Measurements from ENCODE around the gene RPN2.

DNA sequence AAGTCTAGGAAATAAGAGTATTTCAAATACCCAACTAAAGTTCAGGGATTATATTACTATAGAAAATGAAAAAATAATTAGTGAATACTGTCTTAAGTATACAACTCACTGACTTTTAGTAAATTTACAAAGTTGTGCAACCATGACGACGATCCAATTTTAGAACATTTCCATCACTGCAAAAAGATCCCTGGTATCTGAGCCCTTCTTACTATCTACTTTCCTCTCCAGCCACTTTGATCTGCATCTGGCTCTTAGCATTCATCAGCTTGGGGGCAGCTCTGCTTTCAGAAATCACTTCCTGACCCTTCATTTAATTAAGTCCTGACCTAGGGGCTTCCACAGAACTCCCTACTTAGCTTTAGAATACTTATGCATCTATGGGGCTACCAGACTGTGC lies 45.2 kb upstream of the RPN2 start:
- TF ChIP-seq POLR2A (IDR thresholded peaks at IDR 0.05; ENCODE audit: low read depth, low read length) (no peak), RBBP5 (conservative IDR thresholded peaks at IDR 0.05) (no peak), CREB1 (IDR thresholded peaks at IDR 0.05; ENCODE audit: low read depth) (no peak)
- TF ChIP-seq, protein P1, sequence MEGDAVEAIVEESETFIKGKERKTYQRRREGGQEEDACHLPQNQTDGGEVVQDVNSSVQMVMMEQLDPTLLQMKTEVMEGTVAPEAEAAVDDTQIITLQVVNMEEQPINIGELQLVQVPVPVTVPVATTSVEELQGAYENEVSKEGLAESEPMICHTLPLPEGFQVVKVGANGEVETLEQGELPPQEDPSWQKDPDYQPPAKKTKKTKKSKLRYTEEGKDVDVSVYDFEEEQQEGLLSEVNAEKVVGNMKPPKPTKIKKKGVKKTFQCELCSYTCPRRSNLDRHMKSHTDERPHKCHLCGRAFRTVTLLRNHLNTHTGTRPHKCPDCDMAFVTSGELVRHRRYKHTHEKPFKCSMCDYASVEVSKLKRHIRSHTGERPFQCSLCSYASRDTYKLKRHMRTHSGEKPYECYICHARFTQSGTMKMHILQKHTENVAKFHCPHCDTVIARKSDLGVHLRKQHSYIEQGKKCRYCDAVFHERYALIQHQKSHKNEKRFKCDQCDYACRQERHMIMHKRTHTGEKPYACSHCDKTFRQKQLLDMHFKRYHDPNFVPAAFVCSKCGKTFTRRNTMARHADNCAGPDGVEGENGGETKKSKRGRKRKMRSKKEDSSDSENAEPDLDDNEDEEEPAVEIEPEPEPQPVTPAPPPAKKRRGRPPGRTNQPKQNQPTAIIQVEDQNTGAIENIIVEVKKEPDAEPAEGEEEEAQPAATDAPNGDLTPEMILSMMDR (IDR thresholded peaks at IDR 0.05 in 2 of 3, conservative IDR thresholded peaks at IDR 0.05 in 1 of 3; ENCODE audit: control insufficient read depth in 2 of 3, extremely low read depth in 1 of 3, insufficient read depth in 1 of 3, low read depth in 3 of 3, low read length in 3 of 3): no peak
- TF ChIP-seq, protein P2, sequence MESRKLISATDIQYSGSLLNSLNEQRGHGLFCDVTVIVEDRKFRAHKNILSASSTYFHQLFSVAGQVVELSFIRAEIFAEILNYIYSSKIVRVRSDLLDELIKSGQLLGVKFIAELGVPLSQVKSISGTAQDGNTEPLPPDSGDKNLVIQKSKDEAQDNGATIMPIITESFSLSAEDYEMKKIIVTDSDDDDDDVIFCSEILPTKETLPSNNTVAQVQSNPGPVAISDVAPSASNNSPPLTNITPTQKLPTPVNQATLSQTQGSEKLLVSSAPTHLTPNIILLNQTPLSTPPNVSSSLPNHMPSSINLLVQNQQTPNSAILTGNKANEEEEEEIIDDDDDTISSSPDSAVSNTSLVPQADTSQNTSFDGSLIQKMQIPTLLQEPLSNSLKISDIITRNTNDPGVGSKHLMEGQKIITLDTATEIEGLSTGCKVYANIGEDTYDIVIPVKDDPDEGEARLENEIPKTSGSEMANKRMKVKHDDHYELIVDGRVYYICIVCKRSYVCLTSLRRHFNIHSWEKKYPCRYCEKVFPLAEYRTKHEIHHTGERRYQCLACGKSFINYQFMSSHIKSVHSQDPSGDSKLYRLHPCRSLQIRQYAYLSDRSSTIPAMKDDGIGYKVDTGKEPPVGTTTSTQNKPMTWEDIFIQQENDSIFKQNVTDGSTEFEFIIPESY (IDR thresholded peaks at IDR 0.05): no peak
